C4-2B (cell line): Measurements from ENCODE around the gene IRF5.

Experiments used
- H3K27ac ChIP-seq: fragments of 450-650 bp; 2 replicates; pipeline ENCODE4 v1.5.1; 2017
- CTCF ChIP-seq: fragments of 450-650 bp; conservative IDR thresholded peaks from 2 replicates; pipeline ENCODE4 v1.5.1; 2017; ENCODE audit warnings: mild to moderate bottlenecking
- ZFX ChIP-seq: fragments of 450-650 bp; IDR thresholded peaks from 2 replicates; pipeline ENCODE4 v1.6.1; 2017

Gene IRF5

GRCh38 chr7:128945668-128946366 is 8.1 kb downstream of the IRF5 start:
- TF ChIP-seq ZFX = no peak
- TF ChIP-seq CTCF = no peak
- H3K27ac ChIP-seq = no peak overlapping the region

- TF ChIP-seq ZFX (no peak), CTCF (no peak)
These were observed 9.5 kb downstream of the IRF5 start for GRCh38 chr7:128946936-128947830.

GRCh38 chr7:128947854-128948253 is 10.1 kb downstream of the IRF5 start:
- H3K27ac ChIP-seq = no peak overlapping the region
- TF ChIP-seq ZFX (no peak), CTCF (no peak)

More at GRCh38 chr7:128946936-128947830, 9.5 kb downstream of the IRF5 start:
- no peak overlapping the region for H3K27ac ChIP-seq

GRCh38 chr7:128948312-128948973 is 10.7 kb downstream of the IRF5 start:
- no peak overlapping the region for H3K27ac ChIP-seq
- TF ChIP-seq ZFX (no peak), CTCF (no peak)

- H3K27ac ChIP-seq = no peak overlapping the region
- TF ChIP-seq ZFX (no peak), CTCF (no peak)
These were observed 11.4 kb downstream of the IRF5 start for GRCh38 chr7:128948976-128949760.

GRCh38 chr7:128951296-128951695 is 13.6 kb downstream of the IRF5 start:
- no peak overlapping the region for H3K27ac ChIP-seq
- no peak for TF ChIP-seq ZFX
- TF ChIP-seq CTCF = no peak
